HCT116 (cell line): Measurements from ENCODE around the gene GNG10. TPM values are rescaled to one million over a fixed set of nuclear protein-coding genes. Genes with fewer than 3 reads are reported as not detected.

ENCODE experiments used
- ATAC-seq: fragments of 200-7000 bp; cut with Tn5 transposase; 2 replicates; pipeline ENCODE4 v1.9.1; 2020; ENCODE audit warnings: mild to moderate bottlenecking, moderate library complexity
- BruUV-seq: library from RNA; stranded (reverse); fragments of 400-500 nt; replicated peaks from 2 replicates; lab custom pipeline; 2021; lab: Mats Ljungman, UMichigan
- CTCF ChIA-PET: fragments of 300-600 bp; sonication (Branson Sonifier 250); formaldehyde crosslinking; loops from one replicate; lab custom pipeline; 2021; ENCODE audit warnings: antibody characterized with exemption; lab: Charles Lee
- POLR2A ChIA-PET: fragments of 300-600, 350-600 bp; sonication (Branson Sonifier 250); formaldehyde crosslinking; loops from one replicate; lab custom pipeline; 2021; ENCODE audit warnings: antibody characterized with exemption; lab: Charles Lee
- RAD21 ChIA-PET, 2 experiments: fragments of 300-600 bp; sonication (Branson Sonifier 250); formaldehyde crosslinking; loops; one replicate each; lab custom pipeline; 2023; ENCODE audit warnings: low total read pairs in 2 of 2; ENCODE audit not compliant: uncharacterized antibody in 2 of 2, unreplicated experiment in 2 of 2, low non-redundant PET in 1 of 2; lab: Charles Lee
- DNase-seq: peaks from one replicate; pipeline ENCODE4 v3.0.0-alpha.2; 2010; ENCODE audit warnings: low read depth, low spot score
- H2AFZ ChIP-seq: fragments of 200-600 bp; shearing (Covaris generic), sonication (generic); 2 replicates; pipeline ENCODE4 v1.6.1; 2017; ENCODE audit warnings: low read depth, mixed run types, mixed read lengths, antibody characterized with exemption, low read length; ENCODE audit not compliant: poor library complexity, severe bottlenecking
- H3K27ac ChIP-seq: 2 replicates; pipeline ENCODE4 v1.5.1; 2012; ENCODE audit warnings: low read depth, low read length
- H3K27me3 ChIP-seq: fragments of 200-600 bp; sonication (generic); 2 replicates; pipeline ENCODE4 v1.6.1; 2016; ENCODE audit warnings: mixed run types, low read length, mixed read lengths; ENCODE audit not compliant: insufficient read depth
- H3K36me3 ChIP-seq, 2 experiments: fragments of 200-500 bp in 1 of 2; fragments of 200-600 bp in 1 of 2; sonication (Bioruptor generic) in 1 of 2; sonication (generic) in 1 of 2; 2 replicates each; pipeline versions ENCODE4 v1.5.1 to v1.6.1; 2014 to 2016; ENCODE audit warnings: low read length in 2 of 2, inconsistent platforms in 1 of 2, mixed read lengths in 1 of 2, mixed run types in 1 of 2; ENCODE audit not compliant: insufficient read depth in 2 of 2, control insufficient read depth in 1 of 2
- H3K4me1 ChIP-seq, 2 experiments: fragments of 200-600 bp in 1 of 2; sonication (generic) in 1 of 2; 2 replicates each; pipeline versions ENCODE4 v1.5.1 to v1.6.1; 2012 to 2017; ENCODE audit warnings: low read length in 2 of 2, inconsistent platforms in 1 of 2, mild to moderate bottlenecking in 1 of 2, mixed read lengths in 1 of 2, mixed run types in 1 of 2, moderate library complexity in 1 of 2; ENCODE audit not compliant: insufficient read depth in 2 of 2, control insufficient read depth in 1 of 2
- H3K4me2 ChIP-seq: fragments of 200-600 bp; sonication (generic); 2 replicates; pipeline ENCODE4 v1.6.1; 2017; ENCODE audit warnings: mixed run types, low read length, mixed read lengths
- H3K4me3 ChIP-seq, 2 experiments: fragments of 200-600 bp in 1 of 2; sonication (generic) in 1 of 2; replicated peaks in 1 of 2; 2 replicates each; pipeline ENCODE4 v1.5.1; 2011 to 2016; ENCODE audit warnings: low read length in 2 of 2, control low read depth in 1 of 2, low read depth in 1 of 2, mild to moderate bottlenecking in 1 of 2, mixed read lengths in 1 of 2, mixed run types in 1 of 2
- H3K79me2 ChIP-seq: fragments of 200-600 bp; sonication (generic); 2 replicates; pipeline ENCODE4 v1.6.1; 2017; ENCODE audit warnings: mild to moderate bottlenecking, mixed run types, low read length, moderate library complexity, mixed read lengths; ENCODE audit not compliant: insufficient read depth
- H3K9ac ChIP-seq: fragments of 200-600 bp; sonication (generic); 2 replicates; pipeline ENCODE4 v1.6.1; 2016; ENCODE audit warnings: low read length, mixed read lengths
- H3K9me2 ChIP-seq: fragments of 200-600 bp; sonication (generic), shearing (Covaris generic); 2 replicates; pipeline ENCODE4 v1.6.1; 2017; ENCODE audit warnings: mixed run types, mild to moderate bottlenecking, moderate library complexity; ENCODE audit not compliant: insufficient read depth
- H3K9me3 ChIP-seq, 2 experiments: fragments of 200-500 bp in 1 of 2; fragments of 200-600 bp in 1 of 2; sonication (Bioruptor generic) in 1 of 2; sonication (generic) in 1 of 2; 2 replicates each; pipeline ENCODE4 v1.6.1; 2014 to 2017; ENCODE audit warnings: low read length in 2 of 2, mixed read lengths in 2 of 2, inconsistent platforms in 1 of 2, low read depth in 1 of 2, mild to moderate bottlenecking in 1 of 2, mixed run types in 1 of 2, moderate library complexity in 1 of 2; ENCODE audit not compliant: control insufficient read depth in 1 of 2, insufficient read depth in 1 of 2
- H4K20me1 ChIP-seq: fragments of 200-600 bp; sonication (generic), shearing (Covaris generic); 2 replicates; pipeline ENCODE4 v1.6.1; 2017; ENCODE audit warnings: mixed run types, mild to moderate bottlenecking, moderate library complexity; ENCODE audit not compliant: insufficient read depth
- EZH2phosphoT487 ChIP-seq: fragments of 200-600 bp; IDR thresholded peaks from 2 replicates; pipeline ENCODE4 v1.6.1; 2018; ENCODE audit warnings: antibody characterized with exemption, borderline replicate concordance
- JUND ChIP-seq: IDR thresholded peaks from 2 replicates; pipeline ENCODE4 v1.6.1; 2012
- SIN3A ChIP-seq: IDR thresholded peaks from 2 replicates; pipeline ENCODE4 v1.6.1; 2012; ENCODE audit warnings: low read depth
- SP1 ChIP-seq: IDR thresholded peaks from 2 replicates; pipeline ENCODE4 v1.6.1; 2012; ENCODE audit warnings: low read depth
- TCF7L2 ChIP-seq: IDR thresholded peaks from 2 replicates; pipeline ENCODE4 v1.7.0; 2011; ENCODE audit warnings: borderline replicate concordance, inconsistent platforms; ENCODE audit not compliant: insufficient read depth, insufficient read length; ENCODE audit errors: extremely low read depth
- YY1 ChIP-seq: IDR thresholded peaks from 2 replicates; pipeline ENCODE4 v1.6.1; 2011; ENCODE audit warnings: low read length, low read depth, moderate library complexity, mild to moderate bottlenecking; ENCODE audit not compliant: insufficient replicate concordance; ENCODE audit errors: extremely low read depth
- ZFX ChIP-seq: fragments of 450-650 bp; IDR thresholded peaks from 2 replicates; pipeline ENCODE4 v1.6.1; 2017
- intact Hi-C: fragments of 100-400 bp; cut with micrococcal nuclease; formaldehyde crosslinking; loops from 2 replicates; pipeline ENCODE4 v1.10.0; 2022
- total RNA-seq: library from RNA; stranded (reverse); gene quantifications from one replicate; pipeline ENCODE4 v1.2.1, GENCODE V29; 2021; ENCODE audit not compliant: unreplicated experiment

Gene GNG10
- total RNA-seq, 1 experiment from 2014 or later: 46.8 TPM

GRCh38 chr9:111645806-111646205 lies 15.6 kb upstream of the GNG10 start:
- ChIA-PET RAD21 (no interaction called here), POLR2A (interaction anchor here (1.2 kb wide), 1 partner anchor 15 kb away, joined by 3 read pairs; the partner anchor contains the start of gene DNAJC25), CTCF (no interaction called here)
- H3K79me2 ChIP-seq: peaks cover 40% of the 10 kb centered on the region
- no peaks in the 10 kb centered on the region for H3K27me3 ChIP-seq
- no peak overlapping the region for H2AFZ ChIP-seq
- no peak overlapping the region for H3K4me2 ChIP-seq
- no peaks in the 10 kb centered on the region for H3K9me2 ChIP-seq
- H4K20me1 ChIP-seq: no peaks in the 10 kb centered on the region
- no peaks in the 10 kb centered on the region for H3K9me3 ChIP-seq
- H3K9ac ChIP-seq: no peak overlapping the region
- TF ChIP-seq TCF7L2 (no peak), ZFX (no peak), SP1 (no peak), YY1 (no peak), SIN3A (no peak), JUND (no peak), EZH2phosphoT487 (no peak)
- DNase-seq (no peak), ATAC-seq (no peak)
- no peak overlapping the region for H3K4me3 ChIP-seq
- H3K4me1 ChIP-seq: no peaks in the 10 kb centered on the region
- intact Hi-C loops: no loop called here
- peaks cover 7 to 11% of the 10 kb centered on the region in 2 experiments; a peak in 3 of 4 replicates for H3K36me3 ChIP-seq
- H3K27ac ChIP-seq: no peak overlapping the region
- BruUV-seq: no TSS peak

- ChIA-PET POLR2A (interaction anchor here (1.2 kb wide), 1 partner anchor 16 kb away, joined by 3 read pairs; the partner anchor contains the start of gene DNAJC25), CTCF (no interaction called here)
These were observed 15.0 kb upstream of the GNG10 start for GRCh38 chr9:111646417-111646816.

More at GRCh38 chr9:111646417-111646816, 15.0 kb upstream of the GNG10 start:
- Histone ChIP-seq H3K9me3 (no peaks in the 10 kb centered on the region), H4K20me1 (no peaks in the 10 kb centered on the region), H3K9me2 (no peaks in the 10 kb centered on the region), H3K4me2 (no peak overlapping the region), H3K79me2 (peaks cover 42% of the 10 kb centered on the region), H2AFZ (no peak overlapping the region), H3K36me3 (peaks cover 7 to 11% of the 10 kb centered on the region in 2 experiments; a peak in 3 of 4 replicates), H3K4me3 (no peak overlapping the region), H3K4me1 (no peaks in the 10 kb centered on the region), H3K27ac (no peak overlapping the region)
- no peak for ATAC-seq
- no TSS peak for BruUV-seq
- no peak for TF ChIP-seq EZH2phosphoT487
- TF ChIP-seq, all 23 proteins: peak for 0
- DNase-seq: no peak
- intact Hi-C loops: no loop called here
- no peaks in the 10 kb centered on the region for H3K27me3 ChIP-seq
- RAD21 ChIA-PET: no interaction called here
- H3K9ac ChIP-seq: no peak overlapping the region
